Ovary (tissue), 1 donor: ENCODE data around the gene RNF113B.

Source experiments
- EP300 ChIP-seq: sonication (generic); formaldehyde crosslinking; IDR thresholded peaks from one replicate; pipeline ENCODE4 v1.6.1; 2017; ENCODE audit warnings: antibody characterized with exemption
- POLR2A ChIP-seq: fragments of 450-650 bp; IDR thresholded peaks from one replicate; pipeline ENCODE4 v1.6.1; 2017; ENCODE audit warnings: antibody characterized with exemption, mild to moderate bottlenecking, moderate library complexity

DNA sequence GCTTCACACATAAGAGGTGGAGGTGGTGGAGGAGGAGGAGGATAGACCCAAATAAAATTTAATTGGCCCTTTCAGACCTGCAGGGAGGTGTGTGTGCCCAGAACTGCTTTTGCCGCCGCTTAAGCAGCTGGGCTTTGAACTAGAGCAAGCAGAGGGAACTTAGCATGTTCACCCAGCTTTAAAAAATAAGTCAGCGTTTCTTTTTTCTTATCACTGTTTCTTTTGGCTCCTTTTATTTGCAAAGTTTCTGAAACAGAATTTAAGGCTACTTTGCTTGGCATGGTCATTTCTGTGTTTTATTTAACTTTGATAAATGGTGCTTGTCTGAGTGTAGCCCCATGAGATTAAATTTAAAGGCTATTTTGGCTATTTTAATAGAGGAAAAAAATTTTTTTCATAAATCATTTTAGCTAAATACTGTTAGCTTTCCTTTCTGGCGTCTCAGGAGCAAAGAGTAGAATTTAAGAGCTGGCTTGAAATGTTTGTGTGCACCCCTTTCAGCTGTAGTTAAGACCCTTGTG lies 43.3 kb upstream of the RNF113B start:
- no peak for TF ChIP-seq EP300
- TF ChIP-seq POLR2A = no peak
